Activated T-cell treated with anti-CD3 and anti-CD28 coated beads, Interleukin-2, amount 50 U/mL, for 24 hours (primary cell): Measurements from ENCODE around the gene BATF.

Source experiments
- DNase-seq: peaks from one replicate; pipeline ENCODE4 v3.0.0-alpha.2; 2020
- H3K27ac Mint-ChIP-seq: 2 replicates; pipeline ENCODE4 v1.8.0; 2020; ENCODE audit warnings: mild to moderate bottlenecking, mixed read lengths
- H3K27me3 Mint-ChIP-seq: 2 replicates; pipeline ENCODE4 v1.8.0; 2020; ENCODE audit warnings: mixed read lengths
- H3K36me3 Mint-ChIP-seq: 2 replicates; pipeline ENCODE4 v1.8.0; 2020; ENCODE audit warnings: low read depth, mixed read lengths
- H3K4me1 Mint-ChIP-seq: 2 replicates; pipeline ENCODE4 v1.8.0; 2020; ENCODE audit warnings: low read depth, mixed read lengths
- H3K4me3 Mint-ChIP-seq: 2 replicates; pipeline ENCODE4 v1.8.0; 2020; ENCODE audit warnings: mild to moderate bottlenecking, moderate library complexity, mixed read lengths
- H3K9me3 Mint-ChIP-seq: 2 replicates; pipeline ENCODE4 v1.8.0; 2020; ENCODE audit warnings: mixed read lengths

The BATF gene

GRCh38 chr14:75572104-75572503 is 49.8 kb downstream of the BATF start:
- H3K27ac Mint-ChIP-seq = no peak overlapping the region
- no peak overlapping the region for H3K4me3 Mint-ChIP-seq
- no peak for DNase-seq
- H3K4me1 Mint-ChIP-seq = peaks cover 54% of the 10 kb centered on the region
- no peaks in the 10 kb centered on the region for H3K9me3 Mint-ChIP-seq
- no peaks in the 10 kb centered on the region for H3K27me3 Mint-ChIP-seq
- peaks cover 5% of the 10 kb centered on the region for H3K36me3 Mint-ChIP-seq

DNA sequence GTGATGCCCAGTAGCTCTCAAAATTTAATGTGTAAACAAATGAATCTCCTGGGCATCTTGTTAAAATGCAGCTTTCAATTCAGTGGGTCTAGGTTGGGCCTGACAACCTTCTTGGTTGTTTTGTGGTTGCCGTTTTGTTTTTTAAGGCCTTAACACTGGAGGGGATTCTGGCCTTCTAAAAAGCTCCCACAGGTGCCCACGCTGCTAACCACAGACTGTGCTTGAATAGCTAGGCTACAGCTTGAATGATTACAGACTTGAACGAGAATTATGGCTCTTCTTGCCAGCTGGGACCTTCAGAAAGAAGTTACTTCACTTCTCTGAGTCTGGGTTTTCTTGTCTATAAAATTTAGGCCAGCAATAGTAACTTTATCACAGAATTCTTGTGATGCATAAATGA is 54.8 kb downstream of the BATF start:
- DNase-seq = no peak
- H3K27me3 Mint-ChIP-seq = peaks cover 2% of the 10 kb centered on the region
- H3K36me3 Mint-ChIP-seq = no peaks in the 10 kb centered on the region
- peaks cover 19% of the 10 kb centered on the region for H3K4me1 Mint-ChIP-seq
- H3K27ac Mint-ChIP-seq = peak overlapping the region; percentile 85
- H3K9me3 Mint-ChIP-seq = no peaks in the 10 kb centered on the region
- H3K4me3 Mint-ChIP-seq = peak overlapping the region; percentile 80

- peaks cover 2% of the 10 kb centered on the region for H3K27me3 Mint-ChIP-seq
- DNase-seq = peak; percentile 81
- peak overlapping the region; percentile 80 for H3K4me3 Mint-ChIP-seq
- no peaks in the 10 kb centered on the region for H3K36me3 Mint-ChIP-seq
- H3K4me1 Mint-ChIP-seq = peaks cover 16% of the 10 kb centered on the region
- H3K9me3 Mint-ChIP-seq = no peaks in the 10 kb centered on the region
- peak overlapping the region; percentile 85 for H3K27ac Mint-ChIP-seq
Measured at GRCh38 chr14:75577729-75578101, 55.4 kb downstream of the BATF start.

DNA sequence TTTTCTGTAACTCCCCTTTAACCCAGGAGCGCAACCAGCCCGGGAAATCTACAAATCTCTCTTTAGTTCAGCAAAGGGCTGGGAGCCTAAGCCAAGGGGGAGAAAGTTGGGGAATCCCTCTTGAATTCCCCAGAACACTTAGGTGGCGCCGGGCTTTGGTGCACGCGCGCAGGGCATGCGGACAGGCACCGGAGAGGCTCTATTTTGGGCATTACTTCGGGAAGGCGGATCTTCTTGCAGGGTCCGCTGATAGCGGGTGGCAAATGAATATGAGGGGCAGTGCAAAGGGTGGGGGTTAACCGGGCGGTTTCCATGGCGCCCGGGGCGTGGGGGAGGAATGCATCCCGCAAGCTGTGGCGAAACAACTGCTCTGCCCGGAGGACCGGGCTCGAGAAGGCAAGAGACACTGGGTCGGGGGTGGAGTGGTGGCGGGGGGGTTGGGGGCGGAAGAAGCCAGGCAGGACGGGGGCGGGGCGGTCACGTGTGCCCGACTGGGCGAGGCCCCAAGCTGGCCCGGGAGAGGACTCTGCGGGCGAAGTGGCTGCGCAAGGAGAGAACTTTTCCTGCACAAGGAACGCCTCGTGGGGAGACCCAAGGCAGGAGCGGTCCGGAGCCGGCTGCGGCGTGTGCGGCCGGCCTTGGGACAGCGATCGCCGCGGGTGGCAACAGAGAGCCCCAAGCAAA is 56.0 kb downstream of the BATF start, which contains the start of gene FLVCR2:
TSS of gene FLVCR2 (plus strand) at position 519 of the 684 bp plus-strand sequence. CDS start 353 bp downstream, outside the sequence.
- peaks cover 2% of the 10 kb centered on the region for H3K27me3 Mint-ChIP-seq
- peak within 1 kb of the TSS; percentile 80 for H3K4me3 Mint-ChIP-seq
- H3K9me3 Mint-ChIP-seq = no peaks in the 10 kb centered on the region
- peaks cover 16% of the 10 kb centered on the region for H3K4me1 Mint-ChIP-seq
- H3K36me3 Mint-ChIP-seq = no peaks in the 10 kb centered on the region
- DNase-seq = peak; percentile 74
- peak within 1 kb of the TSS; percentile 85 for H3K27ac Mint-ChIP-seq

- H3K27me3 Mint-ChIP-seq = peaks cover 2% of the 10 kb centered on the region
- H3K4me1 Mint-ChIP-seq = peaks cover 16% of the 10 kb centered on the region
- H3K36me3 Mint-ChIP-seq = no peaks in the 10 kb centered on the region
- peak overlapping the region; percentile 80 for H3K4me3 Mint-ChIP-seq
- no peak overlapping the region for H3K27ac Mint-ChIP-seq
- no peaks in the 10 kb centered on the region for H3K9me3 Mint-ChIP-seq
- no peak for DNase-seq
Measured at GRCh38 chr14:75578786-75579337, 56.6 kb downstream of the BATF start.

DNA sequence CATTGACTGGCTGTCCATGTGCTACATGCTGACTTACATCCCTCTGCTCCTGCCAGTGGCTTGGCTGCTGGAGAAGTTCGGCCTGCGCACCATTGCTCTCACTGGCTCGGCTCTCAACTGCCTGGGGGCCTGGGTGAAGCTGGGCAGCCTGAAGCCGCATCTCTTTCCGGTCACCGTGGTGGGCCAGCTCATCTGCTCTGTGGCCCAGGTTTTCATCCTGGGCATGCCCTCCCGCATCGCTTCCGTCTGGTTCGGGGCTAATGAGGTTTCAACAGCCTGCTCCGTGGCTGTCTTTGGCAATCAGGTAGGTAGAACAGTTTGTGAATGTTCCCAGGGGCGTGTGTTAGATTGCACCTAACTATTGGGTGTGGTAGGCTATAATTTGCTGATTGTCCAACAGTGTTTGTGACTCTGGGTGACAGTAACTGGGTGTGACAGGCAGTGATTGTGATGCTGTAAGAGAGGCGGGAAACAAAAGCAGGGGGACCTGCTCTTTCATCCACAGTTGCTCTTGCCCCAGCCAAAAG is 57.1 kb downstream of the BATF start:
- DNase-seq = no peak
- Mint-ChIP-seq H3K9me3 (no peaks in the 10 kb centered on the region), H3K4me1 (peaks cover 16% of the 10 kb centered on the region), H3K36me3 (no peaks in the 10 kb centered on the region), H3K27ac (no peak overlapping the region), H3K27me3 (peaks cover 2% of the 10 kb centered on the region), H3K4me3 (peak overlapping the region; percentile 80)

DNA sequence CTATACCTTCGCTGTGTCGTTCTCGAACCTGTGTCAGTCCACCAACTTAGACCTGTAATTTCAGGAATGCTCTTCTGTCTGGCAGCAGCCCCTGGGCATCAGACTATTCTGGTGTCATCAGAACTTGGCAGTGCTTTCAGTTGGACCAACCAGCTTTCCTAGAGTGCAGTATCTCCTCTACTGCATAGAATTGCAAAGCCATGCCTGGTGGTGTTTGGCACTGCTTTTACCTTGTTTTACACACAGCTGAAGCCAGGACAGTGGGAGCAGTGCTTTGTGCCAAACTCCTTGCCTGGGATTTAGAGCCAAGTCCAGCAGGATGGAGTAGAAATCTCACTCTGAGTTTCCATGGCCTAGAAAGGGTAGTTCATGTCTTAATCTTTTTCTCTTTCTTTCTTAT is 57.6 kb downstream of the BATF start:
- Mint-ChIP-seq H3K27me3 (peaks cover 2% of the 10 kb centered on the region), H3K4me3 (peak overlapping the region; percentile 80), H3K4me1 (peaks cover 16% of the 10 kb centered on the region), H3K36me3 (no peaks in the 10 kb centered on the region), H3K27ac (no peak overlapping the region), H3K9me3 (no peaks in the 10 kb centered on the region)
- no peak for DNase-seq

DNA sequence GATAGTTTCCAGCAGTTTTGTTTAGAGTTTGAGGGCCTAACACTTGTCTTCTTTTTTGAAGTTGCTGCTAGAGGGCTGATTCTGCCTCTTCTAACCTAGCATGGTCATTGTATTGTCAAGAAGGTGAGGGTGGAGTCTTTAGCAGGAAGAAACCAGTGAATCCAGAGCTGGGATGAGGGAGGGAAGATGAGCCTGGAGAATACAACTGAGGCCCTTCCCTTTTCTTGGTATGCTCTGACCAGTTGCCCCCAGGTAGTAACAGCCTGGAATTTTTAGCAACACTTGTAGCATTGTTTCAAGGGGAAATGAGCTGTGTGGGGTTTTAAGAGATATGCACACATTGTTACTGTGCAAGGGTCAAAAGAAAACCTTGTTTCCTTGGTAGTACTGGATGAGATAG is 65.1 kb downstream of the BATF start:
- H3K4me3 Mint-ChIP-seq = no peak overlapping the region
- no peak for DNase-seq
- H3K4me1 Mint-ChIP-seq = no peaks in the 10 kb centered on the region
- no peaks in the 10 kb centered on the region for H3K9me3 Mint-ChIP-seq
- no peak overlapping the region for H3K27ac Mint-ChIP-seq
- H3K36me3 Mint-ChIP-seq = no peaks in the 10 kb centered on the region
- no peaks in the 10 kb centered on the region for H3K27me3 Mint-ChIP-seq

DNA sequence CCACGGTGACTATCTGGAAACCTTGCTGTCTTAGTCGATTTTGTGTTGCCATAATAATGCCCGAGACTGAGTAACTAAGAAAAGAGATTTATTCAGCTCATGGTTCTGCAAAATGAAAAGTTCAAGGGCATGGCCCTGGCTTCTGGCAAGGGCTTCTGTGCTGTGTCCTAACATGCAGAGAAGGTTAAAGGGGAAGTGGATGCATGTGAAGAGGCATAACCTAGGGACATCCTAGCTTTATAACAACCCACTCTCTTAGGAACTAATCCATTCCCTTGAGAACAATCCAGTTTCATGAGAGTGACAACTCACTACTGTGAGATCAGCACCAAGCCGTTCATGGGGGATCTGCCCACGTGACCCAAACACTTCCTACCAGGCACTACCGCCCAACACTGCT is 67.7 kb downstream of the BATF start:
- H3K9me3 Mint-ChIP-seq = no peaks in the 10 kb centered on the region
- no peak for DNase-seq
- H3K27me3 Mint-ChIP-seq = no peaks in the 10 kb centered on the region
- no peak overlapping the region for H3K27ac Mint-ChIP-seq
- H3K36me3 Mint-ChIP-seq = peaks cover 4% of the 10 kb centered on the region
- H3K4me1 Mint-ChIP-seq = no peaks in the 10 kb centered on the region
- H3K4me3 Mint-ChIP-seq = no peak overlapping the region

GRCh38 chr14:75591331-75591946 is 69.2 kb downstream of the BATF start:
- no peaks in the 10 kb centered on the region for H3K27me3 Mint-ChIP-seq

DNA sequence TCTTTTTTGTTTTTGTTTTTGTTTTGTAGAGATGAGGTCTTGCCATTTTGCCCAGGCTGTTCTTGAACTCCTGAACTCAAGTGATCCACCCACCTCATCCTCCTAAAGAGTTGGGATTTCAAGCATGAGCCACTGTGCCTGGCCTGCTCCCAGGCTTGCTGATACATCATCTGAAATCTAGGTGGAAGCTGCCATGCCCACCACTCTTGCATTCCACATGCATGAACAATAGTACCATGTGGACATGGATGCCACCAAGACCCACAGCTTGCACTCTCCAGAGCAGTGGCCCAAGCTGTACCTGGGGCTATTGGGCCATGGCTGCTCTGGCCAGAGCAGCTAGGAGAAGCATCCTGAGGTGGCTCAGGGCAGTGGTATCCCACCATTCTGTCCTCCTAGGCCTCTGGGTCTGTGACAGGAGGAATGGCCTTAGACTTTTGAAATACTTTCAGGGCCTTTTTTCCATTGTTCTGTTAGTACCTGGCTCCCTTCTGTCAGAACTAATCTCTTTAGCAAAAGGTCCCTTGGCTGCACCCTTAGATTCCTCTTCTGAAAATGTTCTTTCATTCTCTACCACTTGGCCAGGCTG is 69.8 kb downstream of the BATF start:
- H3K4me3 Mint-ChIP-seq = no peak overlapping the region
- H3K27ac Mint-ChIP-seq = no peak overlapping the region
- no peaks in the 10 kb centered on the region for H3K27me3 Mint-ChIP-seq
- no peaks in the 10 kb centered on the region for H3K9me3 Mint-ChIP-seq
- H3K4me1 Mint-ChIP-seq = no peaks in the 10 kb centered on the region
- peaks cover 4% of the 10 kb centered on the region for H3K36me3 Mint-ChIP-seq
- DNase-seq = no peak

More at GRCh38 chr14:75591331-75591946, 69.2 kb downstream of the BATF start:
- Mint-ChIP-seq H3K4me3 (no peak overlapping the region), H3K27ac (no peak overlapping the region), H3K4me1 (no peaks in the 10 kb centered on the region), H3K36me3 (peaks cover 4% of the 10 kb centered on the region), H3K9me3 (no peaks in the 10 kb centered on the region)
- DNase-seq = no peak

GRCh38 chr14:75595226-75595625 is 73.0 kb downstream of the BATF start:
- Mint-ChIP-seq H3K9me3 (no peaks in the 10 kb centered on the region), H3K36me3 (peaks cover 4% of the 10 kb centered on the region), H3K4me1 (no peaks in the 10 kb centered on the region)

More at GRCh38 chr14:75595226-75595625, 73.0 kb downstream of the BATF start:
- Mint-ChIP-seq H3K27me3 (no peaks in the 10 kb centered on the region), H3K27ac (no peak overlapping the region), H3K4me3 (no peak overlapping the region)
- no peak for DNase-seq
